CD4-positive, alpha-beta memory T cell (primary cell): ENCODE results near the gene PCP2. TPM values are rescaled to one million over a fixed set of nuclear protein-coding genes. Genes with fewer than 3 reads are reported as not detected.

ENCODE experiments used
- CTCF ChIA-PET: fragments of 350-600 bp; sonication (Branson Sonifier 250); formaldehyde crosslinking; loops from one replicate; lab custom pipeline; 2021; ENCODE audit warnings: inconsistent platforms; ENCODE audit not compliant: partially characterized antibody; lab: Charles Lee
- POLR2A ChIA-PET: fragments of 350-600 bp; sonication (Branson Sonifier 250); formaldehyde crosslinking; loops from one replicate; lab custom pipeline; 2021; ENCODE audit not compliant: partially characterized antibody; lab: Charles Lee
- DNase-seq, 5 donors: peaks; one replicate each; pipeline versions ENCODE4 v3.0.0 to v3.0.0-alpha.2; 2020 to 2022; ENCODE audit warnings: mixed read lengths in 1 of 5
- H3K27ac ChIP-seq: one replicate; pipeline ENCODE4 v1.7.0; 2013; ENCODE audit warnings: low read depth, low read length
- H3K27me3 ChIP-seq: 2 replicates; pipeline ENCODE4 v1.7.0; 2013; ENCODE audit warnings: mild to moderate bottlenecking, low read length, moderate library complexity; ENCODE audit not compliant: insufficient read depth
- H3K36me3 ChIP-seq: 2 replicates; pipeline ENCODE4 v1.7.0; 2013; ENCODE audit warnings: mild to moderate bottlenecking, low read length, moderate library complexity; ENCODE audit not compliant: insufficient read depth
- H3K4me1 ChIP-seq: 2 replicates; pipeline ENCODE4 v1.7.0; 2013; ENCODE audit warnings: mild to moderate bottlenecking, low read length, moderate library complexity; ENCODE audit not compliant: insufficient read depth
- H3K4me3 ChIP-seq, 2 donors: one replicate each; pipeline ENCODE4 v1.7.0; 2013; ENCODE audit warnings: low read length in 2 of 2, mild to moderate bottlenecking in 1 of 2
- H3K9me3 ChIP-seq, 2 donors: one replicate each; pipeline ENCODE4 v1.7.0; 2013; ENCODE audit warnings: low read length in 2 of 2, control low read depth in 1 of 2; ENCODE audit not compliant: control insufficient read depth in 1 of 2
- H3K27ac Mint-ChIP-seq, 7 donors: one replicate each; pipeline ENCODE4 v1.8.0; 2020 to 2021; ENCODE audit warnings: mixed read lengths in 7 of 7, mild to moderate bottlenecking in 6 of 7, inconsistent platforms in 3 of 7, moderate library complexity in 3 of 7
- H3K27me3 Mint-ChIP-seq, 2 donors: one replicate each; pipeline ENCODE4 v1.8.0; 2020 to 2021; ENCODE audit warnings: mixed read lengths in 2 of 2
- H3K36me3 Mint-ChIP-seq, 2 donors: one replicate each; pipeline ENCODE4 v1.8.0; 2020 to 2021; ENCODE audit warnings: mixed read lengths in 2 of 2, inconsistent platforms in 1 of 2, mild to moderate bottlenecking in 1 of 2
- H3K4me1 Mint-ChIP-seq, 4 donors: one replicate each; pipeline ENCODE4 v1.8.0; 2020 to 2021; ENCODE audit warnings: mixed read lengths in 4 of 4, mild to moderate bottlenecking in 1 of 4
- H3K4me3 Mint-ChIP-seq, 8 donors: one replicate each; pipeline ENCODE4 v1.8.0; 2020 to 2021; ENCODE audit warnings: mixed read lengths in 8 of 8, mild to moderate bottlenecking in 7 of 8, moderate library complexity in 6 of 8, inconsistent platforms in 3 of 8
- H3K9me3 Mint-ChIP-seq, 8 donors: one replicate each; pipeline ENCODE4 v1.8.0; 2020 to 2021; ENCODE audit warnings: mixed read lengths in 8 of 8, mild to moderate bottlenecking in 5 of 8, inconsistent platforms in 3 of 8, moderate library complexity in 1 of 8
- intact Hi-C: fragments of 100-400 bp; cut with micrococcal nuclease; formaldehyde crosslinking; loops from one replicate; pipeline ENCODE4 v1.15.1; 2023
- polyA plus RNA-seq, 2 donors: library from polyadenylated mRNA; unstranded; fragments of 300-500 nt; fragmentation: Illumina TruSeq; gene quantifications; one replicate each; pipeline ENCODE4 v1.2.3, GENCODE V29; 2021
- total RNA-seq, 2 experiments: library from RNA; stranded (reverse); gene quantifications; one replicate each; pipeline ENCODE4 v1.2.3, GENCODE V29; 2021

The PCP2 gene
- total and polyA plus RNA-seq, 4 experiments from 2014 or later = 0.96 to 6.4 (median 3.4) TPM

- no peak overlapping the region for H3K27ac ChIP-seq
- peaks cover 30 to 47% of the 10 kb centered on the region in 2 donors for H3K36me3 Mint-ChIP-seq
- no peak for DNase-seq
- H3K9me3 ChIP-seq = no peaks in the 10 kb centered on the region
- peaks cover 31% of the 10 kb centered on the region for H3K36me3 ChIP-seq
- CTCF ChIA-PET = no interaction called here
- no peaks in the 10 kb centered on the region for H3K27me3 ChIP-seq
- H3K4me3 Mint-ChIP-seq = no peak overlapping the region
- no peaks in the 10 kb centered on the region for H3K4me1 ChIP-seq
- no peaks in the 10 kb centered on the region for H3K27me3 Mint-ChIP-seq
- H3K27ac Mint-ChIP-seq = peak overlapping the region in 1 of 7 donors; percentile 12
- H3K4me3 ChIP-seq = no peak overlapping the region
- H3K4me1 Mint-ChIP-seq = peaks cover 0 to 4% (median 2%) of the 10 kb centered on the region in 4 donors
- intact Hi-C loops = no loop called here
- H3K9me3 Mint-ChIP-seq = peaks cover 0 to 6% (median 0%) of the 10 kb centered on the region in 8 donors
- POLR2A ChIA-PET = interaction anchor here (0.6 to 2.7 kb wide), 2 partner anchors 10 to 425 kb away, joined by 3 to 8 read pairs; partner anchors contain the start of genes PET100 and XAB2
These were observed 13.7 kb downstream of the PCP2 start for GRCh38 chr19:7619671-7620441.

- POLR2A ChIA-PET = interaction anchor here (1.2 to 2.7 kb wide), 2 partner anchors 10 to 11 kb away, joined by 6 to 8 read pairs; partner anchors contain the start of genes PET100 and XAB2
These were observed 14.6 kb downstream of the PCP2 start for GRCh38 chr19:7618771-7619510.

GRCh38 chr19:7618348-7618747, 15.2 kb downstream of the PCP2 start:
- Mint-ChIP-seq H3K4me1 (peaks cover 0 to 4% (median 2%) of the 10 kb centered on the region in 4 donors), H3K27ac (peak overlapping the region in 4 of 7 donors; percentile 19 to 48 (median 32)), H3K4me3 (no peak overlapping the region), H3K36me3 (peaks cover 30 to 44% of the 10 kb centered on the region in 2 donors), H3K9me3 (peaks cover 0 to 6% (median 0%) of the 10 kb centered on the region in 8 donors), H3K27me3 (no peaks in the 10 kb centered on the region)
- no peak overlapping the region for H3K4me3 ChIP-seq
- no peaks in the 10 kb centered on the region for H3K27me3 ChIP-seq
- DNase-seq = peak in 1 of 5 donors; percentile 30
- H3K27ac ChIP-seq = no peak overlapping the region
- intact Hi-C loops = no loop called here
- POLR2A ChIA-PET = interaction anchor here (1.2 kb wide), 1 partner anchor 11 kb away, joined by 6 read pairs; the partner anchor contains the start of genes PET100 and XAB2
- CTCF ChIA-PET = no interaction called here
- H3K4me1 ChIP-seq = no peaks in the 10 kb centered on the region
- peaks cover 31% of the 10 kb centered on the region for H3K36me3 ChIP-seq
- H3K9me3 ChIP-seq = no peaks in the 10 kb centered on the region

More at GRCh38 chr19:7618771-7619510, 14.6 kb downstream of the PCP2 start:
- no peaks in the 10 kb centered on the region for H3K9me3 ChIP-seq
- peaks cover 31% of the 10 kb centered on the region for H3K36me3 ChIP-seq
- Mint-ChIP-seq H3K36me3 (peaks cover 30 to 45% of the 10 kb centered on the region in 2 donors), H3K27ac (peak overlapping the region in 1 of 7 donors; percentile 24), H3K9me3 (peaks cover 0 to 6% (median 0%) of the 10 kb centered on the region in 8 donors), H3K4me3 (no peak overlapping the region), H3K4me1 (peaks cover 0 to 4% (median 2%) of the 10 kb centered on the region in 4 donors), H3K27me3 (no peaks in the 10 kb centered on the region)
- H3K27ac ChIP-seq = no peak overlapping the region
- CTCF ChIA-PET = no interaction called here
- H3K4me3 ChIP-seq = no peak overlapping the region
- no peaks in the 10 kb centered on the region for H3K4me1 ChIP-seq
- DNase-seq = peak in 1 of 5 donors; percentile 37
- H3K27me3 ChIP-seq = no peaks in the 10 kb centered on the region
- intact Hi-C loops = no loop called here

- Mint-ChIP-seq H3K4me1 (peaks cover 0 to 2% (median 0%) of the 10 kb centered on the region in 4 donors), H3K9me3 (peaks cover 0 to 6% (median 0%) of the 10 kb centered on the region in 8 donors), H3K27ac (no peak overlapping the region), H3K36me3 (peaks cover 24 to 38% of the 10 kb centered on the region in 2 donors), H3K4me3 (no peak overlapping the region), H3K27me3 (no peaks in the 10 kb centered on the region)
- no peak overlapping the region for H3K4me3 ChIP-seq
- no peak overlapping the region for H3K27ac ChIP-seq
- no peaks in the 10 kb centered on the region for H3K9me3 ChIP-seq
- H3K36me3 ChIP-seq = peaks cover 26% of the 10 kb centered on the region
- DNase-seq = no peak
- intact Hi-C loops = no loop called here
- POLR2A ChIA-PET = interaction anchor here (1.2 kb wide), 1 partner anchor 12 kb away, joined by 6 read pairs; the partner anchor contains the start of genes PET100 and XAB2
- CTCF ChIA-PET = no interaction called here
- H3K27me3 ChIP-seq = no peaks in the 10 kb centered on the region
- H3K4me1 ChIP-seq = no peaks in the 10 kb centered on the region
These were observed 15.8 kb downstream of the PCP2 start for GRCh38 chr19:7617735-7618134.

- peak in 1 of 5 donors; percentile 1 for DNase-seq
- Mint-ChIP-seq H3K4me1 (peaks cover 0 to 2% (median 0%) of the 10 kb centered on the region in 4 donors), H3K27me3 (no peaks in the 10 kb centered on the region), H3K9me3 (peaks cover 0 to 6% (median 0%) of the 10 kb centered on the region in 8 donors), H3K36me3 (peaks cover 22 to 35% of the 10 kb centered on the region in 2 donors), H3K4me3 (no peak overlapping the region), H3K27ac (no peak overlapping the region)
- no peaks in the 10 kb centered on the region for H3K27me3 ChIP-seq
- H3K9me3 ChIP-seq = no peaks in the 10 kb centered on the region
- CTCF ChIA-PET = no interaction called here
- intact Hi-C loops = no loop called here
- no peak overlapping the region for H3K27ac ChIP-seq
- no peaks in the 10 kb centered on the region for H3K4me1 ChIP-seq
- POLR2A ChIA-PET = no interaction called here
- H3K4me3 ChIP-seq = no peak overlapping the region
- H3K36me3 ChIP-seq = peaks cover 20% of the 10 kb centered on the region
These were observed 16.3 kb downstream of the PCP2 start for GRCh38 chr19:7617172-7617571.

GRCh38 chr19:7614859-7615741, 18.4 kb downstream of the PCP2 start:
- H3K27ac ChIP-seq = no peak overlapping the region
- H3K9me3 ChIP-seq = no peaks in the 10 kb centered on the region
- Mint-ChIP-seq H3K27me3 (no peaks in the 10 kb centered on the region), H3K36me3 (peaks cover 14 to 16% of the 10 kb centered on the region in 2 donors), H3K4me1 (no peaks in the 10 kb centered on the region), H3K9me3 (peaks cover 0 to 2% (median 0%) of the 10 kb centered on the region in 8 donors), H3K4me3 (no peak overlapping the region), H3K27ac (no peak overlapping the region)
- H3K4me3 ChIP-seq = no peak overlapping the region
- DNase-seq = peak in 1 of 5 donors; percentile 9
- ChIA-PET CTCF (no interaction called here), POLR2A (no interaction called here)
- H3K4me1 ChIP-seq = no peaks in the 10 kb centered on the region
- H3K36me3 ChIP-seq = peaks cover 3% of the 10 kb centered on the region
- intact Hi-C loops = no loop called here
- no peaks in the 10 kb centered on the region for H3K27me3 ChIP-seq
